Cardiac septum (tissue), 1 donor: Measurements from ENCODE around the gene MCRS1. TPM values are rescaled to one million over a fixed set of nuclear protein-coding genes. Genes with fewer than 3 reads are reported as not detected.

ENCODE experiments used
- DNase-seq: peaks from one replicate; pipeline ENCODE4 v3.0.0-alpha.2; 2020; ENCODE audit warnings: low spot score
- intact Hi-C: fragments of 100-400 bp; cut with DNase I; formaldehyde crosslinking; loops from one replicate; pipeline ENCODE4 v1.14.0; 2022
- total RNA-seq: library from RNA; stranded (reverse); fragmentation: NEBNext Ultra II Directional; extraction: Animal tissue kit (Norgen Biotek cat#: 25700); gene quantifications from one replicate; pipeline ENCODE4 v1.2.1, GENCODE V29; 2021
- donor health status: DM: no; HTN: no; CAD: no.

MCRS1 gene
- total RNA-seq, 1 donor from 2014 or later: 118 TPM

GRCh38 chr12:49584591-49584990, 16.6 kb upstream of the MCRS1 start:
- intact Hi-C loops: loop anchor here (5.0 kb wide), 1 partner anchor 217 kb away; the partner anchor contains the start of gene SPATS2
- DNase-seq: no peak

GRCh38 chr12:49583366-49584094, 15.6 kb upstream of the MCRS1 start:
- no peak for DNase-seq

GRCh38 chr12:49582850-49583249, 14.9 kb upstream of the MCRS1 start:
- no peak for DNase-seq
- intact Hi-C loops: loop anchor here (2.0 to 5.0 kb wide), 2 partner anchors 40 to 216 kb away; partner anchors contain the start of genes PRPF40B and SPATS2

More at GRCh38 chr12:49583366-49584094, 15.6 kb upstream of the MCRS1 start:
- intact Hi-C loops: loop anchor here (2.0 to 5.0 kb wide), 2 partner anchors 39 to 216 kb away; partner anchors contain the start of genes PRPF40B and SPATS2

- intact Hi-C loops: loop anchor here (2.0 to 5.0 kb wide), 2 partner anchors 41 to 215 kb away; partner anchors contain the start of genes PRPF40B and SPATS2
- DNase-seq: no peak
These were observed 14.3 kb upstream of the MCRS1 start for GRCh38 chr12:49582201-49582600.

- intact Hi-C loops: loop anchor here (2.0 to 5.0 kb wide), 2 partner anchors 32 to 214 kb away; partner anchors contain the start of gene SPATS2
- DNase-seq: no peak
These were observed 12.9 kb upstream of the MCRS1 start for GRCh38 chr12:49580572-49581535.

- intact Hi-C loops: no loop called here
These were observed 10.7 kb upstream of the MCRS1 start for GRCh38 chr12:49578471-49579112.

GRCh38 chr12:49577589-49578315, 9.8 kb upstream of the MCRS1 start:
- intact Hi-C loops: no loop called here
- no peak for DNase-seq

More at GRCh38 chr12:49578471-49579112, 10.7 kb upstream of the MCRS1 start:
- DNase-seq: no peak

GRCh38 chr12:49568442-49569162, 660 bp upstream of the MCRS1 start:
- DNase-seq: no peak
- intact Hi-C loops: no loop called here

- intact Hi-C loops: no loop called here
- DNase-seq: no peak
These were observed 686 bp downstream of the MCRS1 start for GRCh38 chr12:49567302-49567610.

- intact Hi-C loops: no loop called here
- DNase-seq: no peak
These were observed 1.6 kb downstream of the MCRS1 start for GRCh38 chr12:49566361-49566760.

- intact Hi-C loops: no loop called here
- DNase-seq: no peak
These were observed 2.3 kb downstream of the MCRS1 start for GRCh38 chr12:49565406-49566265.

- intact Hi-C loops: no loop called here
- peak; percentile 86 for DNase-seq
These were observed 3.1 kb downstream of the MCRS1 start for GRCh38 chr12:49564686-49565405.

- no peak for DNase-seq
- intact Hi-C loops: no loop called here
These were observed 3.8 kb downstream of the MCRS1 start for GRCh38 chr12:49563951-49564685.

- intact Hi-C loops: no loop called here
- no peak for DNase-seq
These were observed 5.1 kb downstream of the MCRS1 start for GRCh38 chr12:49562831-49563230.

- DNase-seq: no peak
- intact Hi-C loops: no loop called here
These were observed 5.7 kb downstream of the MCRS1 start for GRCh38 chr12:49562233-49562632.

- intact Hi-C loops: no loop called here
These were observed 7.2 kb downstream of the MCRS1 start for GRCh38 chr12:49560695-49561094.

More at GRCh38 chr12:49560695-49561094, 7.2 kb downstream of the MCRS1 start:
- no peak for DNase-seq
